Activated CD4-positive, alpha-beta T cell treated with anti-CD3 and anti-CD28 coated beads for 4 hours (primary cell): ENCODE measurements around the gene WNK1.
"Not testable (repeated sequence)": the region's sequence is repeated elsewhere in the genome, so short reads cannot be mapped to it uniquely, and the experiment has no call there.

Experiments used
- DNase-seq, 2 donors: peaks; one replicate each; pipeline ENCODE4 v3.0.0-alpha.2; 2020

Gene WNK1

DNA sequence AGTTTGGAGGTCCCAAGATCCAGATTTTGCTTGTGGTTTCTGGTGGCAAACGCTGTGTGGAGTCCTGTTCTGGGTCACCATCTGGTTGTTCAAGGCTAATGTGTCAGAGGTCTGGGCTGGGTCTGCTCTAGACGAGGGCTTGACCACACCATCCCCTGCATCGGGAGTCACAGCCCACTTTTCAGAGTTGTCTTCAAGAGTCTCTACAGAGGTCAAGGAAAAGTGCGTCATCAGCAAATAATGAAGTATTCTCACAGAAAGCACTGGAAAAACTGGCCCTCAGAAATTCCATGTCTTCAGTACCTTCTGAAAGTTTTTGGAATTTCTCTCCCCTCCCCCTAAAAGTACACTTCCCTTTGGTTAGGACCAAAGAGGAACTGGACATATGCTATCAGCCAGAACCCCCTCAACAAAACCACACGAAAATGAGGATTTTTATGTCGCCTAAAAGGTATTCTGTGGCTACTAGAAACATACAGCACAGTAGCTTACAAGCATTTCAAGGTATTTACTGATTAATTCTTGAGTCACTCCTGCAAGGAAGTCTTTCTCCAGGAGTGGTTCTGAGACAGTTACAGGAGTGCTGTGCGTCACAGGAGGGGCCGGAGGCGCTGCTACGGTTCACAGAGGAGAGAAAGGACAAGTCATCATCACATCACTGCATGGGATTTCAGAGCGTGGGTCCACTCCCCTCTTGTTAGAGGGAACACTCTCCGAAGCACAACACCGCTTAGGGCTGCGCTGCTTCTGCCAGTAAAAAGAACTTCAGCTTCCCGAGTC lies 161.7 kb downstream of the WNK1 start:
- DNase-seq: no peak

DNA sequence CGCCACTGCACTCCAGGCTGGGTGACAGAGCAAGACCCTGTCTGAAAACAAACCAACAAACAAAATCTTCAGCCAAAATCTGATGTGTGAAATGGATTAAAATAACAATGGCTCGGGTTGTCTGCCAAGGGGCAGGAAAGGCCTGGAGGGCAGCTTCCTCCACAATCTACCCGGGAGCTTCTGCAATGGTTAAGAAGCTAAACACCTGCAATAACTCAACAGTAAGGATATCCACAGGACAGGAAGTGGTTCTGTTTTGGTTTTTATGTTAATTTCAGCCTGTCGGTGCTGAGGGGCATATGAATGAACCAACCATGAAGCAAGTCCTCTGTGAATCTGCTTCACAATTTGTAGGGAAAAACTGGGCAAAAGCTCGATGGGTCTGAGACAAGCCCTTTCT lies 162.7 kb downstream of the WNK1 start:
- DNase-seq: no peak

DNA sequence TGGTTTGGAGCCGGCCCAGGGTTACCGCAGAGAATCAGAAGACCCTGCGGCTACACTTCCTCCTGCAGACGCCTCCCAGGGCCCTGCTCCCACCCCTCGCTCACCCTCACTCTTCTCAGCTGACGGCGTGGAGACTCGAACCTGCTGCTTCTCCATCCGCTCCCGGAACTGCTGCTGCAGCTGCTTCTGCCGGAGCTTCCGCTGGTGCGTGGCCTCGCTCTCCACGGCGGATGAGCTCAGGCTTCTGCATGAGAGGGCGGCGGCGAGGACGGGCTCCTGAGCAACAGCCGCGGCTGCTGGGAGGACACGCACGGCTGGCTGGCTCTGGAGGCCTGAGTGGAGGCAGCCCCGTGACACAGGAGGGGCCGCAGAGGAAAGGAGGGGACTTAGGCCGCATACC lies 163.9 kb downstream of the WNK1 start:
- DNase-seq: peak; percentile 8 to 9

DNA sequence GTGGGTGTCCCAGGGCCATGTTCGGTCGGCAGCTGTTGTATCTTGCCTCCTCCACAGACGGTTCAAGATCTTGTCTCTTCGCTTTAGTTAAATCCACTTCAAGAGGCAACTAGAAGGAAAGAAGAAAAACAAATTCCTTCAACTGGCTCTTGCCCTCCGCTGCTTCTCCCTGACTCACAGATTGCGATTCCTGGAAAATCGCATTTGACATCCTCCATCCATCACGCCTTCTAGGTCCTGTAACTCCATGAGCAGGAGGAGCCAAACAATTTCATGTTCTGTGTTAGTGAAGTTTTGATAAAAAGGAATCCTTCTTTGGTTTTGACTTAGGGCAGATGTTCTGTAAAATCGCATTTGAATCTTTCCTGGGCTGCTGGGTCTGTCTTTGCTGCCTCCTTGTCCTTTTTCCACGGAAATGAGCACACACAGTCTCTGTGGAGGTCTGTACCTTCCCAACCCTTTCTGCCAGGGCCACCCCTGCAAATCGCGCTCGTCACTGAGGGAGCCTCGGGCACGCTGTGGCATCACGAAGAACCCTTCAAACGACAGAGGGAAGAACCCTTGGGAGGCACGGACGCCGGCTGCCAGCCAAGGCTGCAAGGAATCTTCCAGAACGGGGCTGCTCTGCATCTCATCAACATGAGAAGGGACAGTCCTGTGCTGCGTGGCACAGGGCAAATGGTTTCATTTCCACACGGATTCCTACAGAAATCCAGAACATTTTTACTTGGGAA lies 164.5 kb downstream of the WNK1 start:
- DNase-seq: no peak

DNA sequence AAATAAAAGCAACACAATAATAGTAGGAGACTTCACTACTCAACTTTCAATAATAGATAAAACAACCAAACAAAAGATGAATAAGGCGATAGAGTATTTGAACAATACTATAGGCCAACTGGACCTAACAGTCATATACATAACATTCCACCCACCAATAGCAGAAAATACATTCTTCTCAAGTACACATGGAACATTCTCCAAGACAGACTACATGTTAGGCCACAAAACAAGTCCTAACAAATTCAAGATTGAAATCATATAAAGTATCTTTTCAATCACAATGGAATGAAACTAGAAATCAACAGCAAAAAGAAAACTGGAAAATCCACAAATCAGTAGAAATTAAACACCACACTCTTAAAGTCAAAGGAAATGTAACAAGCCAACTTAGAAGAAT lies 168.3 kb downstream of the WNK1 start:
- DNase-seq: no peak

DNA sequence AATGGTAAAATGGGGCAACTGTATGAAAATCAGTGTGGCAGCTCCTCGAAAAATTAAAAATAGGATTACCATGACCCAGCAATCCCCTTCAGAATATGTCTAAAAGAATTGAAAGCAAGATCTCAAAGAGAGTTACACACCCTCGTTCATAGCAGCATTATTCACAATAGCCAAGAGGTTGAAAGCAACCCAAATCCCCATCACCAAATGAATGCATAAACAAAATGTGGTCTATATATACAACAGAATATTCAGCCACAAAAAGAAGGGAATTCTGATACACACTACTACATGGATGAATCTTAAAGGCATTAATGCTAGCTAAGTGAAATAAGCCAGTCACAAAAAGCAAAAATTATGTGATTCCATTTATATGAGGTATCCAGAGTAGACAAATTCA lies 169.9 kb downstream of the WNK1 start:
- no peak for DNase-seq

DNA sequence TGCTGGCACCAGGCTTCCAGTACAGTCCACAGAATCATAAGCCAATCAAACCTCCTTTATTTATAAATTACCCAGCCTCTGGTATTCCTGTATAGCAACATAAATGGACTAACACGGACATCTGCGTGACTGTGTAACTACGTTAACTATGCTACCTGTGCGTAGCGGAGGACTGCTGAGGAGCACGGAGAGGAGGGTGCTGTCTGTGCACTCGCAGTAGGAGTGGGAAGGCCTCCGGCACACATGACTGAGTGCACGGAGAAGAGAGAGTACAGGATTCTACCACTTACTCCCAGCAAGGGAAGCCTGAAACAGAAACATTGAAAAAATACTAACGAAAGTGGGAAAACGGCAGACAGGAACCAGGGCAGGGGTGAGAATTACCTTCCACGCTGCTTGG lies 174.3 kb downstream of the WNK1 start:
- DNase-seq: no peak

DNA sequence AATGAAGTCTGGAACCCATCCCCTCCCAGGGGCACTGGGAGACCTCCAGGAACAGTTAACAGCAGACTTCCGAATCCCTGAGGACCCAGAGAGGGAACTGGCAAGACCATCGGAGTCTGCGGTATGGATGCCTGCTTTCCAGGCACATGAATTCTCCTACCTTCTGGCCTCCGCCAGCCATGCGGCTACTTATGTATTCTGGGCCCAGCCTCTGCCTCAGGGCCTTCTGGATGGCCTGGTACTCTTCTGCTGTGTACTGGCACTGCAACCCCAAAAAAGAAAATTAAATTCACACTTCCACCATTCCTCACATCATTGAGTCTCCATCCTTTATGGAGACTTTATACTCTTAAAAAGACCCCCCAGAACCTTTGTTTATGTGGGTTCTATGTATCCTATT lies 178.7 kb downstream of the WNK1 start:
- DNase-seq: no peak

DNA sequence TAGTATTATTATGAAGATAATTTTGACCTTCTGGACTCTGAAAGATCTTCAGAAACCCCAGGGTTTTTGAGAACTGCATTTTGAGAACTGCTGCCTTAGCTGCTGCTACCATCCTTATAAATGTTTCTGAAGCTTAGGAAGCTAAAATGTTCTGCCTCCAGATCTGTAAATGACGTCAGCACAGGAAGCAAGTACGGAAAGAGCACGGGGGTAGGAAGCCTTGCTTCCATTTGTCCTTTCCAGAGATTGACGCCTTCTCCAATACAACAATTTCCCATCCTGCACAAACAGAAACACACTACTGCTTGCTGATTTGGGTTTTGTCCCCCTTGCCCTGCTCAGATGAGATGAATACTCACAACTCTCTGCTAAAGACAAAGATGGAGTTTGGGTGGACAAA lies 179.2 kb downstream of the WNK1 start:
- no peak for DNase-seq

DNA sequence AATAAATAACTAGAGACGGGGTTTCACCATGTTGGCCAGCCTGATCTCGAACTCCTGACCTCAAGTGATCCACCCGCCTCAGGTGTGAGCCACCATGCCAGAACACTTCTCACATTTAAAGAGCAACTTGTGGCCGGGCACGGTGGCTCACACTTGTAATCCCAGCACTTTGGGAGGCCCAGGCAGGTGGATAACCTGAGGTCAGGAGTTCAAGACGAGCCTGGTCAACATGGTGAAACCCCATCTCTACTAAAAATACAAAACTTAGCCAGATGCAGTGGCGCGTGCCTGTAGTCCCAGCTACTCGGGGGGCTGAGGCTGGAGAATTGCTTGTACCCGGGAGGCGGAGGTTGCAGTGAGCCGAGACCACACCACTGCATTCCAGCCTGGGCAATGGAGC lies 183.5 kb downstream of the WNK1 start:
- DNase-seq: not testable (repeated sequence)

DNA sequence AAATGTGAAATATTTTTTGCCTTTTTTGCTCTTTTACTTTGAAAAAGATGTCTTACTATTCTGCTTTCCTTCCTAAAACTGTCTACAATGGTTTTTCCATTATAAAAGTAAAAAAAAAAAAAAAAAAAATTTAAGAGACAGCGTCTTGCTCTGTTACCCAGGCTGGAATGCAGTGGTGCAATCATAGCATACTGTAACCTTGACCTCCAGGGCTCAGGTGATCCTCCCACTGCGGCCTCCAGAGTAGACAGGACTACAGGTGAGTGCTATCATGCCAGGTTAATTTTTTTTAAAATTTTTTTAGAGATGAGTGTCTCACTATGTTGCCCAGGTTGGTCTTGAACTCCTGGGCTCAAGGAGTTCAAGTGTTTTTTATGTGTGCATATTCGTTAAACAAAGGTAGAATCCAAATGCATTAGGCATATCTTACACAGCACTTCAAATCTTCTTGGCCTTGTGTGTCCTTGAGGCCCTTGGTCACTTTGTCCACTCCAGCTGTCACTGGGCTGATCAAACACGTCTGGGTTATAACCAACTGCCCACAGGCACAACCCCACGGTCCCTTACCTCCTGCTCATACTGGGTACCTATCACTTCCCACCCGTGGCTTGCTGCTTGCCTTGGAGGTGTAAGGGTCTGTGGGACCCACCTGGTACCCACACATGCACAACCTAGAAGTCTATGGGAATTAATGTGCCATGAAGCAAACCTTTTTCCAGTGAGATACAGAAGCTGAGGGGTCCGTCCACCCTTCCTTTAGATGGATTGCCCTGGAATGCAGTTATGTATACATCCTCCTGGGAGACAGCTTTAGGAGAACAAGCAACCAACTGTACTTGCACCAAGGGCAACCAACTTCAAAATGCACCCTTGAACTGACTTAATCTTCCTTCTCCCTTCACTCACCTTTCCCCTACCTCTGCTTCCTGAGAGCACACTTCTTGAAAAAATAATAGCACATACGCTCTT lies 184.3 kb downstream of the WNK1 start:
- DNase-seq: no peak

DNA sequence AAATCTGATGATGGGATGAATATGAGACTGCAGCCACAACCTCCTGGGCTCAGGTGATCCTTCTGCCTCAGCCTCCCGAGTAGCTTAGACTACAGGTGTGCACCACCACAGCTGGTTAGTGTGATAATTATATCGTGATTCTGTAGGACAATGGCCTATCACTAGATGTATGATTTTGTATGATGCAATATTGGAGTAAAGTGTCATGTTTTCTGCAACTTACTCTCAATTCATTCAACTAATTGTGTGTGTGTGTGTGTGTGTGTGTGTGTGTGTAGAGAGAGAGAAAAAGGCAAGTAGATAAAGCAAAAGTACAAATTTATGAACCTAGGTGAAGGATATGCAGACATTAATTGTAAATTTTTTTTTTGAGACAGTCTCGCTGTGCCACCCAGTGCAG lies 186.4 kb downstream of the WNK1 start:
- no peak for DNase-seq

DNA sequence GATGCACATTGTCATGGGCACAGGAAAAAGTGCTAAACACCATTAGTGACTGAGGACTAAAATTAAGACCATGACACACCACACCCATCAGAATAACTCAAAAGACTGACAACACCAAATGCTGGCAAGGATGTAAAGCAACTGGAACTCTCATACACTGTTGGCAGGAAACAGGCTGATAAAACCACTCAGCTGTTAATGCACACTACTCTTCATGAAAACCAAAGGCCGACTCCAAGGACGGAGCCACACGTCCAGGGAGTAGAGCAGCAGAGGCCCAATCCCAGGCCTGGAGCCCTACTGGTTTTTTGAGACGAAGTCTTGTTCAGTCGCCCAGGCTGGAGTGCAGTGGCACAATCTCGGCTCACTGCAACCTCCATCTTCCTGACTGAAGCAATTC lies 190.7 kb downstream of the WNK1 start:
- no peak for DNase-seq

DNA sequence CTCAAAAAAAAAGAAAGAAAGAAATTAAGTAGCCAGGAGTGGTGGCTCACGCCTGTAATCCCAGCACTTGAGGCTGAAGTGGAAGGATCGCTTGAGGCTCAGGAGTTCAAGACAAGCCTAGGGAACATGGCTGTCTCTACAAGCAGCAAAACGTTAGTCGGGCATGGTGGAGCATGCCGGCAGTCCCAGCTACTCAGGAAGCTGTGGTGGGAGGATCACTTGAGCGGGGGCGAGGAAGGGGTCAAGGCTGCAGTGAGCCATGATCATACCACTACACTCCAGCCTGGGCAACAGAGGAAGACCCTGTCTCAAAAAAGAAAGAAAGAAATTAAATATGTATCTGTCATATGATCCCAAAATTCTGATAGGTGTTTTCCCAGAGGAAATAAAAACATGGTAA lies 191.8 kb downstream of the WNK1 start:
- DNase-seq: no peak

DNA sequence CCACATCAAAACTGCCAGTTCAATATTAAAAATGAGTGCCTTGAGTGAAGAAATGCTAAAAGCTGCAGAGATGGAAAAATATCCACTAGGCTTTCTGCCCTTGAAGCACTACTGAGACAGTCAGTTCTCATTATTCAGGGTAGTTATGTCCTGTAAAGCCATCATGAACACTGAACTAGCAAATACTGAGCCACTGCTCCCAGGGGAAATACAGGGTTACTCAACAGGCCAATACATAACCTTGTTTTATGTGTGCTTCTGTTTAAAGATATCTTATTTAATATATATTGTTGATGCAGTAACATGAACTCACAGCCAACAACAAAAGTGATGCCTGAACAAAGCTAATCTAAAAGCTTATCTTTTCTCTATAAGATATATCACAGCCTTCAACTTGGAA lies 193.8 kb downstream of the WNK1 start:
- no peak for DNase-seq

DNA sequence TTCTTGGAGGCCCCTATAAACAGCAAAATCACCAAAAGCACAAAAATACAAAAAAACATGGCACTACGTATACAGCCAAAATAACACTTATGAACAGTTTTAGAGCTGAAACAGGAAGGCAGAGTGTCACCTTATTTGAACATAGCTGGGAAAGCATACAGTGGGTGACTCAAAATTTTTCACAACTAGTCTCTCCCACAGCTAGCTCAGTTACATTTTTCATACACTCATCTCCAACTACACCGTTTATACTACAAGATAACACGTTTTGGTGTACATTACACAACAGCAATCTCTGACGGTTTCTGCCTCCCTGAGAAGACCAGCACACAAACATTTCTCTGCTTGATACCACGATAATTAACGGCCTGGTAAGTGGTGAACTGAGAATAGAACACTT lies 194.3 kb downstream of the WNK1 start:
- no peak for DNase-seq

DNA sequence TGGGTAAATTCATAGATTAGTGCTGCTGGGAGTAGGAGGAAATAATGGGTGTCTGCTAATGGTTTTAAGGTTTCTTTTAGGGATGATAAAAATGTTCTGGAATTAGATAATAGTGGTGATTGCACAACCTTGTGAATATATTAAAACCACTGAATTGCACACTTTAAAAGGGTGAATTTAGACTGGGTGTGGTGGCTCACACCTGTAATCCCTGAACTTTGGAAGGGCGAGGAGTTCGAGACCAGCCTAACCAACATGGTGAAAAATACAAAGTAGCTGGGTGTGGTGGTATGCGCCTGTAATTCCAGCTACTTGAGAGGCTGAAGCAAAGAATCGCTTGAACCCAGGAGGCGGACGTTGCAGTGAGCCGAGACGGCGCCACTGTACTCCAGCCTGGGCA lies 195.9 kb downstream of the WNK1 start:
- no peak for DNase-seq

DNA sequence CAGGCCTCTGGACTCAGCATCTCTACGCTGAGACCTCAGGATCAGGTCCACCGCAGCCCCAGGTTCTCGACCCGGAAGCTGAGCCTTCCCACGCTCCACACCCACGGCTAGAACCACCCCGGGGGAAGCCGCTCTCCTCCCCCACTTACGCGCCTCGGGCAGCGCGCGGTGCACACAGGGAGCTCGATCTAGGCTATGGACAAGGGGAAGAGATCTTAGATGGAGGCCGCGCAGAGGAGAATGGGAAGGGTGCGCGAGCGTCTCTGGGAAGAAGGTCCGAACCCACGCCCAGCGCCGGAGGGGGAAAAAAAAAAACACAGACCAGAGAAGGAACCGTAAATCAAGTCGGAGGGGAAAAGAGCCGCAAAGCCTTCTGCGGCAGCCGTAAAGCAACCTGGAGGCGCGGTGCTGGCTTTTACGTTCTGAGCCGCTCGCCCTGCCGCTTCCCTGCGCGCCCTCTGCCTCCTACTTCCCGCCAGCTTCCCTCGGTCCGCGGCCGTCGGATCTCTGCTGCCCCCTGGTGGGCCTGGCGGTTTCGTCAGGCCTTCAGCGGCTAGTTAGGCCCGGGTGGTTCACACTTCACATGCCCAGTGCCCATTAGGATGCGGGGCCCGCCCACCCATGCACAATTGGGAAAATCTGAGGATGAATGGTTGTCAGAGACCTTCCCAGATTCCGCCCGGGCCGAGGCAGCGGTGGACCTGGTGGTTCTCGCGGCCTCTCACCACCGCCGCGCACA lies 197.2 kb downstream of the WNK1 start, which contains the start of gene RAD52:
RAD52 (minus strand) TSS at position 242 of the 739 bp plus-strand sequence. CDS start 16,636 bp downstream, outside the sequence.
- DNase-seq: peak; percentile 95 to 98

DNA sequence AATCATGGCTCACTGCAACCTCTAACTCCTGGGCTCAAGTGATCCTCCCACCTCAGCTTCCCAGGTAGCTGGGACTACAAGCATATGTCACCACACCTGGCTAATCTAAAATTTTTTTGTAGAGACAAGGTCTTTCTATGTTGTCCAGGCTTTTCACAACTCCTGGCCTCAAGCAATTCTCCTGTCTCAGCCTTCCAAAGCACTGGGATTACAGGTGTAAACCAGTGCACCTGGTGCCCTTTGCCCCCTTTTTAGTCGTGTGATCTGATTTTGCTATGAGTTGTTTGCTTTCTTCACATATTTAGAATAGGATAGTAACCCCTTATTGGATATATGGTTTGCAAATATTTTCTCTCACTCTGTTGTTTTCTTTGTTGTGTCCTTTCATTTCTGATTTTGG lies 198.8 kb downstream of the WNK1 start:
- DNase-seq: no peak

DNA sequence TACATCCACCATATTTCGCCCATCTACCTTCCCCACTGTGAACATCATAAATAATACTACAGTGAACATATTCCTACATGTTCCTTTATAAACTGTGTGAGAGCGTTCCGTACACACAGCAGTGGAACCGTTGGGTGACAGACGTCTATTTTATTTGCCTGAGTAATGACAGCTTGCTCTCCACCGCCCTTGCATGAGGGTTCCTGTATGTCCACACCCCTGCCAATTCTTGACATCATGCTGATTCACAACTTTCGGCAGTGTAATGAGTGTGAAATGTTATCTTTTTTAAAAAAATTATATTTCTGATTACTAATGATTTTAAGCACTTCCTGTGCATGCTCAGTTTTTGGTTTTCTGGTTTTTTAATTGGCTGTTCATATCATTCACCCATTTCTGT lies 201.4 kb downstream of the WNK1 start:
- no peak for DNase-seq

DNA sequence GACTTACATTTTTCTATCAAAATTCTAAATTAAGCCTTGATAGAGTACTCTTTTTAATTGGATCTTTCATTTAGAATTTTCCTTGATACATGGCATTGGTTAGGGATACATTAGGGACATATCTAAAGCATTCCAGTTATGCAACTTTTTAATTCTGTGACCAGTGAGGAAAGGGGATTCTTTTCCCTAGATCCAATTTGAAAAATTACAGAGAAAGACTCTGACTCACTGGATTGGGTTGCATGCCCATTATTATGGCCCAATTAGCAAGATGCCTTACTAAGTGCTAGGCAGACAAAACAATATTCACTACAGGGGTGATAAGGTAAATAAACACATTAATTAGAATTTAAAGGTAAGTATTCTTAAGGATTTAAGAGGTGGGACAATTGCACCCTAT lies 202.4 kb downstream of the WNK1 start:
- DNase-seq: no peak

DNA sequence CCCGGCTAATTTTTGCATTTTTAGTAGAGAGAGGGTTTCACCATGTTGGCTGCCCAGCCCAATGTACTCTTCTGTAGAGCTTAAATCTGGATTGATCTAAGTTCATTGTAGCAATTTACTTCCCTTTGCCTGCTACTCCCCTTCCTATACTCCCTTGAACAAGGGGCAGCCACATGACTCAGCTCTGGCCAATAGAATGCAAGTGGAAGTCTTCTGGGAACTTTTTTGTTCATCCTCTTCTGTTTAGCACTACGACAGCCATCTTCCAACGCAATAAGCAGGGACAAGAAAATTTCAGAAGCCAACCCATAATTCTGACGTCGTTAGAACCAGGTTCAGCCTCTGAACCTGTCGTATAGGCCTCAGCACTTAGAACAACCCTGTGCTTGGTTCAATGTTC lies 203.6 kb downstream of the WNK1 start:
- DNase-seq: no peak
